Eye (tissue), 1 donor: ENCODE measurements around the gene TBX19.

Experiments
- DNase-seq: peaks from one replicate; pipeline ENCODE4 v3.0.0-alpha.2; 2015

The TBX19 gene

DNA sequence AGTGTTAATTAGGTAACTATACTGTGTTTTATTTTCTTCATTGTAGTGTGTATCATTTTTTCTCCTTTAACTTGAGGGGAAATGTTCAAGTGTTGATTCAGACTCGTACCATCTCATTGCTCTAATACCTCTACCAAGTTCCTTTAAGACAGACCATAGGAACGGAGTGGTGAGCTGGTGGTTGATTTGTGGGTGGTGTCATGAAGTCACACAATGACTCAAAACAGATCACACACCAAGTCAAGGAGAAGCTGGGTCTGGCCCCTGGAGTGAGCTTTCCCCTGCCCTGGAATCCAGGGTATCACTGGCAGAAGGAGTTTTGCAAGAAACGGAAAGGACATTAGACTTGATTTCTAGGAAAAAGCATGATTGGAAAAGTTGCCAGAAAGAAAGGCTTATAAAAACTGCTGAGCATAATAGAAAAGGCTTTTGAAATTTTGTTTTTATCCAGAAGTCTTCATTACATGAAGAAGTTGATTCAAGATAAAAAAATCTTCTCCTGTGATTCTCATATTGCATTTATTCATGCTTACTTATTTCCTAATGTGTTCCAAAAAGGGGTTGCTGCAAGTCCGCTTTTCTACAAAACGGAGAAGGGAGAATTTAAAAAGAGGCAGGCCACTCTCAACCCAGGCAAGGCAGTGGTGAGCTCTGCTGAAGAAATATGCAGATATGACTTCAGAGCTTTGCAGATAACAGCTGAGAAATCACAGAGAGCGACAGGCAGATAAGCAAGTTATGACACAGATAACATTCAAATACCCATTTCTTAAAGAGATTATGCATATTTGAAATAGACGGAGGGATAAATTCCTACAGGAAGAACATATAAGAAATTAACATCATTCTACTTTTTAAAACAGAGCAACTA is 79.7 kb downstream of the TBX19 start:
- no peak for DNase-seq

DNA sequence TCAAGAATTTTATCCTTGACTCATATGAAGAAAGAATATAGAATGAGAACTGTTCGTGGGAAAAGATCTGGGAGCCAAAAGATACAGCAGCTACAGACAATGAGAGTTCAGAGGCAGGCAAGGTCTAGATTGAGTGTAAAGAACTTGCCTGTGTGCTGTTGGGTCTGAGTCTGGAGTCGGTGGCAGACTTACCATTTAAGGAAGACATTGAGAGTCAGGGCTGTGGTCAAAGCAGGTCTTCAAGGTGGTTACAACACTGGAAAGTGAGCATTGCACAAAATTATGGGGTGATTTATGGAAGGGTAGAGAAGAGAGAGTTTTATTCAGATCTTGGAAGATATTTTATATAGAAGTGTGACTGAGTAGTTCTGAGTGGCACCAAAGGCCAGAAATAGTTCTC is 80.6 kb downstream of the TBX19 start:
- DNase-seq, result no peak

DNA sequence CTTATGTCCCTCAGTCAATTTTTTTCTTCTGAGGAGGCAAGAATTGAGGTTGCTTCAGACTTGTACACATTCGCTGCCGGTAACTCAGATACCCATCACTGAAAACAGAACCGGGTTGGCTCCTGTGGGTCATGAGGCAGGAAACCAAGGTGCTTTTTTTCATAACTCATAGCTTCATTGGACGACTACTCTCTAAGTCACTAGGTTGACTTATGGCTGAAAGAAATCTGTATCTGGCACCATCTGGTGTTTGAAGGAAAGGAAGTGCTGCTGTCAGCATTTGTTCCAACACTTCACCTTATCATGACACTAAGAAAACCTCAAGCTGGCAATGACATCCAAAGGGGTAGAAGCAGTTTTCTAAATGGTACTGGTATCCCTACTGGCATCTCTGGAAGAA is 82.3 kb downstream of the TBX19 start:
- no peak for DNase-seq
